Measurements from ENCODE around the gene MKX. TPM values are rescaled to one million over a fixed set of nuclear protein-coding genes. Genes with fewer than 3 reads are reported as not detected.

MKX gene
- polyA plus RNA-seq, 6 donors from 2014 or later: not detected

Other genes with a start within 250 kb of the MKX start
- gene RAB18, start 241.5 kb downstream of the MKX start, polyA plus RNA-seq (ENCODE audit: low read depth in 6 of 6): 100 to 1,000 TPM in 1 of 6 donors, 10 to 100 TPM in 5; 68.6 to 114 (median 74.4) TPM

Data from naive B cell (primary cell).